Thyroid gland (tissue), 4 donors: ENCODE measurements around the gene CROCC2.

ENCODE experiments used
- POLR2A ChIP-seq, 2 donors: fragments of 450-650 bp; IDR thresholded peaks; one replicate each; pipeline ENCODE4 v1.6.1; 2017; ENCODE audit warnings: antibody characterized with exemption in 2 of 2, mild to moderate bottlenecking in 2 of 2, moderate library complexity in 1 of 2
- TF ChIP-seq, protein P1 (sequence below), 6 experiments: fragments of 200-600 bp in 3 of 6; fragments of 450-650 bp in 3 of 6; sonication (generic) in 3 of 6; IDR thresholded peaks; one replicate each; pipeline ENCODE4 v1.5.1; 2016 to 2019; ENCODE audit warnings: antibody characterized with exemption in 6 of 6, mild to moderate bottlenecking in 2 of 6, inconsistent platforms in 1 of 6, moderate library complexity in 1 of 6

DNA sequence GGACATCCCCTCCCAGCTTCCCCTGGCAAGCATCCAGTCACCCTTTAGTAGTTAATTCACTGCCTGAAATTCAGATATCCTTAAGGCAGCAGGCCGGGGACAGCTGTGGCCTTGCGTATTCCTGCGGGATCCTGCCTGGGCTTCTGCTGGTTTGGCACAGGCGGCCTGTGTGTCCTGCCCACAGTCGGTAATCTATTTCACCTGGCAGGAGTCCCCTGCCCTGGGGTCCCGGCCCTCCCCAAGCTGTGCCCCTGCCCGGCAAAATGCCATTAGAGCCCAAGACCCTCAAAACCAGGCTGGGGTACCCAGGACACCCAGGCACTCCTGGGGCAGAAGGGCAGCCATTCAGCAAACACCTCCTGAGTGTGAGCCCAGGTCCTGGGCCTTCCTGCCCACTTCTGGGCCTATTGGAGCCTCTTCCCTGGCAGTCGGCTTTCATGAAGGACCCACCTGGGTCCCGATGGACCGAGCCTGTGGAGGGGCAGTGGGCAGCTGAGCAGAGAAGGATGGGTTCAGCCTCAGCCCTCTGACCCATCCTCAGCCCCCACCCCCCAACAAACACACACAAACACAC, 11.6 kb downstream of the CROCC2 start:
- TF ChIP-seq, protein P1, sequence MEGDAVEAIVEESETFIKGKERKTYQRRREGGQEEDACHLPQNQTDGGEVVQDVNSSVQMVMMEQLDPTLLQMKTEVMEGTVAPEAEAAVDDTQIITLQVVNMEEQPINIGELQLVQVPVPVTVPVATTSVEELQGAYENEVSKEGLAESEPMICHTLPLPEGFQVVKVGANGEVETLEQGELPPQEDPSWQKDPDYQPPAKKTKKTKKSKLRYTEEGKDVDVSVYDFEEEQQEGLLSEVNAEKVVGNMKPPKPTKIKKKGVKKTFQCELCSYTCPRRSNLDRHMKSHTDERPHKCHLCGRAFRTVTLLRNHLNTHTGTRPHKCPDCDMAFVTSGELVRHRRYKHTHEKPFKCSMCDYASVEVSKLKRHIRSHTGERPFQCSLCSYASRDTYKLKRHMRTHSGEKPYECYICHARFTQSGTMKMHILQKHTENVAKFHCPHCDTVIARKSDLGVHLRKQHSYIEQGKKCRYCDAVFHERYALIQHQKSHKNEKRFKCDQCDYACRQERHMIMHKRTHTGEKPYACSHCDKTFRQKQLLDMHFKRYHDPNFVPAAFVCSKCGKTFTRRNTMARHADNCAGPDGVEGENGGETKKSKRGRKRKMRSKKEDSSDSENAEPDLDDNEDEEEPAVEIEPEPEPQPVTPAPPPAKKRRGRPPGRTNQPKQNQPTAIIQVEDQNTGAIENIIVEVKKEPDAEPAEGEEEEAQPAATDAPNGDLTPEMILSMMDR (IDR thresholded peaks at IDR 0.05), result no peak
- TF ChIP-seq POLR2A (IDR thresholded peaks at IDR 0.05), result no peak
